HG03108 (cell line): Measurements from ENCODE around the gene ZDHHC11B.

Source experiments
- ATAC-seq: cut with Tn5 transposase; IDR thresholded peaks from one replicate; pipeline ENCODE4 v1.9.1; 2021; ENCODE audit warnings: moderate library complexity; ENCODE audit not compliant: unreplicated experiment

Gene ZDHHC11B

DNA sequence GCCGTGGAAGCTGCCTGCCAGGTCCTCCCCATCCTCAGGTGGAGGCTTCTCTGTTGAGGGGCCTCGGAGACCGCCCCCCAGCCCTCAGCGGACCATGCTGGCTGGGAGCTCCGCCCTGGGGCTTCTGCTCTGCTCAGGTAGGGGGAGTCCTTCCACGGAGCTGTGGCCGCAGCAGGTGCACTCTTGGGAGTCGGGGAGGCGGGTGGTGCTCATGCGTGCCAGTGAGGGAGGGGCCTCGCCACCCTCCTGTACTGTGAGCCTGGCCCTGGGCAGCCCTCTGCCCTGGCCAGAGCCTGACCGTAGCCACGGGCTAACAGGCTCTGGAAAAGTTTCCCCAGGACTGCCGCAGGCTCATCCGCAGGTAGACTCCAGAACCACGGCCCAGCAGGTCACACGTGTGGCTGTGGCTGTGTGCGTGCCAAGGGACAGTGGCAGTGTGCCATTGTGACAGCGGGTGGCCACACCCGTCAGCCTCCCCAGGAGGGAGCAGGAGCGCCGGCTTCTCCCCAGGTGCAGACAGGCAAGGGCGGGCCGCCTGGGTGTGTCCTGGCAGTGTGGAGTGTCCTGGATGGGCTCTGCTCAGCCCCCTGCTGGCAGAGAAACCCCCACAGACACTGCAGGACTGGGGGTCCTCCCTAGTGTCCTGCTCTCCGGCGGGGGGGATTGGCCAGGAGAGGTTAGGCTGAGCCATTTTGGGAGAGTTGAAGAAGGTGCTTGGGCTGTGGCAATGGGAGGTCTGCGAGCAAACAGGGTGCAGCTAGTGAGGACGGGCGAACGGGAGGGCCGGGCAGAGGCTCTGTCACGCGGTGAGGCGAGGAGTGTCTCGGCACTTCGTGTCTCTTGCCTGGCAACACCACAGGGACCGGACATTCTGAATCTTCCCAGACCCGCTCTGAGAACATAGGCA is 120.8 kb downstream of the ZDHHC11B start:
- no peak for ATAC-seq

DNA sequence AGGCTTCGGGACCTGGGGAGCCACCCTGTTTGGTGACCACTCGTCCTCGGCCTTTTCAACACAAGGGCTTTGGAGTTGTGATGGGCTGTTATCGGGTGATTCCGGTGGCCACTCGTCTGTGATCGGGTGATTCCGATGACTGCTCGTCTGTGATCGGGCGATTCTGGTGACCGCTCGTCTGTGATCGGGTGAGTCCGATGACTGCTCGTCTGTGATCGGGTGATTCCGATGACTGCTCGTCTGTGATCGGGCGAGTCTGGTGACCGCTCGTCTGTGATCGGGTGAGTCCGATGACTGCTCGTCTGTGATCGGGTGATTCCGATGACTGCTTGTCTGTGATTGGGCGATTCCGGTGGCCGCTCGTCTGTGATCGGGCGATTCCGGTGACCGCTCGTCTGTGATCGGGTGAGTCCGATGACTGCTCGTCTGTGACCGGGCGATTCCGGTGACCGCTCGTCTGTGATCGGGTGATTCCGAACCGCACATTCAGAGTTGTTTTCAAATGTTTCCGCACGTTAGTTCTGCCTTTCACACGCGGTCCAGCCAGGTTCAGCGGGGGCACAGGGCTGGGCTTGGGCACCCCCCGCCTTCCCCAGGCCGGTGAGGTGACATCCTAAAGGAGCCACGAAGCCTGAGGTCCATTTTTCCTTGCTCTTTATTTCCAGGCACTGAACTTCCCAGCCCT is 121.6 kb downstream of the ZDHHC11B start:
- no peak for ATAC-seq

DNA sequence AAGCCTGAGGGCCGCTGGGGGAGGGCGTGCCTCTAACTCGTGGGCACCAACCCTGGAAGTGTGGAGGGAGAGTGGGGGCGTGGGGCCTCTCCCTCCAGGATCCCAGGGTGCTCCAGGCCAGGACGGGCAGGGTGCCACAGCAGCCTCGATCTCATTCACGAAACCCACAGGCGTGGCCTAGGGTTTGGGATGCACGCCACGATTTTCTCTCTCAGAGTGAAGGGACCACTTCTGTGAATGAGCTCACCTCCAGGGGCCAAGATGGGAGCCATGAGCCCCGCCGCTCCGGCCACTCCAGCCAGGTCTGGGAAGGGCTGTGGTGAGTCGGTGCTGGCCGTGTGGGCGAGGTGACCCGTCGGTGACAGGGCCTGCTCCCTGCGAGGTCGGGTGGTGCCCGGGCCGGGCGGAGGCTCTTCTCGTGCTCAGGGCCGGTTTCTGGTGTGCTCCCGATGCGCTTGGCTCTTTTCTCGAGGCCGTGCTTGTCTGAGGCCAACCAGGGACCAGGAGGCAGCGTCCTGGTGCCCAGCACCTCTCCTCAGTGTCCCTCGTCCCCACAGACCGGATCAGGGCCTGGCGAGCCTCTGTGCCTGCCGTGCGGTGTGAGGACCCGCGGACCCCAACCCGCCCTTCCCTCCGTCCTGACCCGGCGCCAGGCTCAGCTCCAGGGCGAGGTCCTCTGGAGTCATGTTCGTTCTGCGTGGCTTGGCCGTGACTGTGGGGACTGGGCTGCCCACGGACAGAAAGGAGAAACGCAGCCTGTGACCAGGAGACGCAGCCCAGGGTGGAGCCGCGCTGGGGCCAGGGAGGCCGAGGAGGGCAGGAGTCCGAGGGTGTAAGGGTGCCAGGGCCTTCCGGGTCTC is 122.4 kb downstream of the ZDHHC11B start:
- ATAC-seq: no peak

DNA sequence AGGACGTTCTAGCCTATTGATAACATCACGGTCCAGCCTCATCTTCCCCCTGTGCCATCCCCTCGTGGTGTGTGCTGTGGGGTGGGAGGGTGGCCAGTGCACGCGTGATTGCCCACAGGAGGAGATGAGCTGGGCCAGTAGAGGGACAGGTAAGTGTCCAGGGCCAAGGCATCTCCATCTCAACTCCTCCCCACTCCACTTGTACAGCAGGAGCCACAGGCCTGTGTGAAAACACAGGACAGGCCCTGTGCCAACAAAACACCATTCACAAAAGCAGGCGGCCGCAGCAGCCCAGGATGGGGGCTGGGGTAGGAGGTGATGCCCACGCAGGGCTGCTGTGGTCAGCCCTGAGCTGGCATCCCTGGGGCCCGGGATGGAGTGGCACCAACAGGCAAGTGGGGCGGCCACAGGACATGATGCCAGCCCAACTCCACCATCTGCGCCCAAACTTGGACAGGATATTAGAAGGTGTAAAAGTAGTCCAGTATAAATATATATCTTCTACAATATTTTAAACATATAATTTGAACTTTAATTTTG is 124.0 kb downstream of the ZDHHC11B start:
- no peak for ATAC-seq
